ENCODE measurements around the gene C18orf63.

DNA sequence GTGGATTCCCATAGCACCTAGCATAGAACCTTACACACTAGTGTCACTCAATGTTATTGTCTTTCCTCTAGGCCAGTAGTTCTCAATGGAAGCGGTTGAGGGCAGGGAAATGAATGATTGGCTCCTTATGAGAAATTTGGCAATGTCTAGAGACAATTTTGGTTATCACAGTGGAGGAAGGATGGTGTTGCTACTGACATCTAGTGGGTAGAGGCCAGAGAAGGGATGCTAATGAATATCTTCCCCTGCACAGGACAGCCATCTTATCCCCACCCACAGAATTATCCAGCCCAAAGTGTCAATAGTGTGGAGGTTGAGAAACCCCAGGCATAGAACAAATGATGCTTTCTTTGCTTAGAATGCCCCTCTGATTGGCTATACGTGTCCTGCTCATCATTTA lies 15.8 kb downstream of the C18orf63 start:
- TF ChIP-seq POLR2AphosphoS5 (IDR thresholded peaks at IDR 0.05; ENCODE audit: insufficient read depth, low read depth, low read length) (no peak), POLR2A (IDR thresholded peaks at IDR 0.05; ENCODE audit: low read depth, low read length) (no peak), EZH2 (IDR thresholded peaks at IDR 0.05; ENCODE audit: borderline replicate concordance, low read depth, low read length, severe bottlenecking) (no peak)
- TF ChIP-seq, protein P1, sequence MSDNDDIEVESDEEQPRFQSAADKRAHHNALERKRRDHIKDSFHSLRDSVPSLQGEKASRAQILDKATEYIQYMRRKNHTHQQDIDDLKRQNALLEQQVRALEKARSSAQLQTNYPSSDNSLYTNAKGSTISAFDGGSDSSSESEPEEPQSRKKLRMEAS (IDR thresholded peaks at IDR 0.05; ENCODE audit: insufficient read depth, insufficient read length), result no peak
- TF ChIP-seq, protein P2, sequence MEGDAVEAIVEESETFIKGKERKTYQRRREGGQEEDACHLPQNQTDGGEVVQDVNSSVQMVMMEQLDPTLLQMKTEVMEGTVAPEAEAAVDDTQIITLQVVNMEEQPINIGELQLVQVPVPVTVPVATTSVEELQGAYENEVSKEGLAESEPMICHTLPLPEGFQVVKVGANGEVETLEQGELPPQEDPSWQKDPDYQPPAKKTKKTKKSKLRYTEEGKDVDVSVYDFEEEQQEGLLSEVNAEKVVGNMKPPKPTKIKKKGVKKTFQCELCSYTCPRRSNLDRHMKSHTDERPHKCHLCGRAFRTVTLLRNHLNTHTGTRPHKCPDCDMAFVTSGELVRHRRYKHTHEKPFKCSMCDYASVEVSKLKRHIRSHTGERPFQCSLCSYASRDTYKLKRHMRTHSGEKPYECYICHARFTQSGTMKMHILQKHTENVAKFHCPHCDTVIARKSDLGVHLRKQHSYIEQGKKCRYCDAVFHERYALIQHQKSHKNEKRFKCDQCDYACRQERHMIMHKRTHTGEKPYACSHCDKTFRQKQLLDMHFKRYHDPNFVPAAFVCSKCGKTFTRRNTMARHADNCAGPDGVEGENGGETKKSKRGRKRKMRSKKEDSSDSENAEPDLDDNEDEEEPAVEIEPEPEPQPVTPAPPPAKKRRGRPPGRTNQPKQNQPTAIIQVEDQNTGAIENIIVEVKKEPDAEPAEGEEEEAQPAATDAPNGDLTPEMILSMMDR (IDR thresholded peaks at IDR 0.05; ENCODE audit: extremely low read depth in 1 of 2, insufficient read depth in 1 of 2, low read depth in 1 of 2, low read length in 2 of 2), result no peak

Data from endothelial cell of umbilical vein (primary cell).